NB4 (cell line): ENCODE data around the gene NUP188.
"Not testable (repeated sequence)": the region's sequence is repeated elsewhere in the genome, so short reads cannot be mapped to it uniquely, and the experiment has no call there.

ENCODE experiments used
- DNase-seq: peaks from one replicate; pipeline ENCODE4 v3.0.0; 2010; ENCODE audit warnings: low read depth
- H3K4me3 ChIP-seq: one replicate; pipeline ENCODE4 v1.5.1; 2011; ENCODE audit warnings: mild to moderate bottlenecking, low read depth, low read length, moderate library complexity
- CTCF ChIP-seq: IDR thresholded peaks from one replicate; pipeline ENCODE4 v1.5.1; 2012; ENCODE audit warnings: low read depth, low read length
- MAX ChIP-seq: IDR thresholded peaks from 2 replicates; pipeline ENCODE4 v1.6.1; 2011; ENCODE audit warnings: low read depth, low read length
- MYC ChIP-seq: IDR thresholded peaks from 2 replicates; pipeline ENCODE4 v1.6.1; 2011; ENCODE audit warnings: low read depth, low read length
- POLR2A ChIP-seq: IDR thresholded peaks from 2 replicates; pipeline ENCODE4 v1.6.1; 2011; ENCODE audit warnings: mild to moderate bottlenecking; ENCODE audit not compliant: insufficient read length; ENCODE audit errors: extremely low read depth

NUP188 gene

DNA sequence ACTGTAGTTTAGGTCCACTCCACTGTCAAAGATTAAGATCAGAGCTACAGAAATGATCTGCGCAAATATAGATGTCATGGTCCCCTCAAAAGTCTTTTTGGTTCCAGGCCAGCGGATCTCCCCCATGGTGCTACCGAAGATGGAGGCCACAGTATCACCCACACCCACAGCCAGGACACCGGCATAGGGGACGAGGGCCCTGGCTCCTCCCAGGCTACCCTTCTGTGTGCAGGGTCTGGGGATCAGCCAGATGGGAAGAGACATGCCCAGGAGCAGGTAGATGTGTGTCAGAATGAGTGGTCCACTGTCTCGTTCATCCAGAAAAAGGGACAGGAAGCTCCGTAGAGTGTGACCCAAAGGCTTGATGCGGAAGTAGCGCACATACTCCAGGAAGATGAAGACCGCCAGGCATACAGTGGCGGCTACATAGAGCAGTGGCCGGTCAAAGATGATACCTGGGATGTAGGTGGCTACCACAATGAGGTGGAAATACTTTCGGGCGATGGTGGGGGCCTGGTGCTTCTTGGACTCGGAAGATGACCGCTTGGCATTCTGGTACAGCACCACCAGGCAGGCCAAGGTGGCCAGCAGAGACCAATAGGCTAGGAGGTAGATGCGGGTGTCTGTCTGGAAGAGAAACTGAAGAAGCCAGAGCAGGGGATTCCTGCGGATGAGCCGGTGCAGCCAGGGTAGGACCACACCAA lies 1.5 kb upstream of the NUP188 start:
- no peak overlapping the region for H3K4me3 ChIP-seq
- TF ChIP-seq MAX (no peak), POLR2A (no peak), MYC (no peak), CTCF (no peak)
- no peak for DNase-seq

DNA sequence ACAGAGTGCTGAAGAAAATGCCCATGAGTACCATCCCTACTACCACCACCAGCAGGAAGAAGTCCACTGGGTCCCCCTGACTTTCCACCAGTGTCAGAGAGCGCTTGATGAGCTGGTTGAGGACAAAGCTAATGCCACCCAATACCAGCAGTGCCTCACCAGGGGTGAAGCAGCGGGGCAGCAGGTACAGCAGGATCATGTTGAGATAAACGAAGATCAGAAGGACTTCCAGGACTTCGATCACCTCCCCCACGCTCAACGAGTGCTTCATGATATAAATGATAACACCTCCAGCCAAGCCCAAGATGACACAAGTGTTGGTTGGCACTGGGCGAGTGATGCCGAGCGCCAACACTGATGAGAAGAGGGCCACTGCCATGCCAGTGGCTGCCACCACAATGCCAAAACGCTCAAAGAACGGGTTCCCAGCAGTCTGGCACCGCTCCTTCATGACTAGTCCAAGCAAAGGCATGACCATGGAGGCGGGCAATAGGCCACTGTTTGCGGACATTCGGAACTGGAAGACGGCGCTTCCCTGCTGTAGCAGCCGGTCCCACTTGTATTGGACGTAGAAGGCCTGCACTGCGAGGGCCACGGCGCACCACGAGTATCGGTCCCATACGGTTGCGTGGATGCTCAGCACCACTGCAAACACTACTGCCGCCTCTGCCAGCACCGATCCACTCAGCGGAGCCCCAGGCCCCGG lies 775 bp upstream of the NUP188 start:
- TF ChIP-seq POLR2A (no peak), MYC (no peak), CTCF (no peak), MAX (no peak)
- no peak for DNase-seq

DNA sequence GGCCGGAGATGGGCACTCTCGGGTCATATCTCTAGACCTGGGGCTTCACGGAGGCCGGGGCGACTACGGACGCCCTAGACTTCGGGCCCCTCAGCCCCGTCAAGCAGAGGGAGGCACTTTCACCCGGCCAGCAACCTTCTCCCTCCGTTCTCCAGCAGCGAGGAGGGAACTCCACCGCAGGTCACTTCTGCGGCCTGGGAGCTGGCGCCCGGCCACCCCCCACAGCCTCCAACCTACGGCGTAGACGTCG lies 297 bp upstream of the NUP188 start:
- no peak for DNase-seq

More for the DNA sequence above, 775 bp upstream of the NUP188 start:
- peak overlapping the region; percentile 68 for H3K4me3 ChIP-seq

DNA sequence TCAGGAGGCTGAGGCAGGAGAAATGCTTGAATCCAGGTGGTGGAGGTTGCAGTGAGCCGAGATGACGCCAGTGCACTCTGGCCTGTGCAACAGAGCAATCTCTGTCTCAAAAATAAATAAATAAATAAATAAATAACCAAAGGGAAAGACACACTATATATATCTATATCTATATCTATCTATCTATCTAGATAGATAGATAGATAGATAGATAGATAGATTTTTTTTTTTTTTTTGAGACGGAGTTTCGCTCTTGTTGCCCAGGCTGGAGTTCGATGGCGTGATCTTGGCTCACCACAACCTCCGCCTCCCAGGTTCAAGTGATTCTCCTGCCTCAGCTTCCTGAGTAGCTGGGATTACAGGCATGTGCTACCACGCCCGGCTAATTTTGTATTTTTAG lies 13.9 kb downstream of the NUP188 start:
- not testable (repeated sequence) for H3K4me3 ChIP-seq, DNase-seq

More for the DNA sequence above, 297 bp upstream of the NUP188 start:
- TF ChIP-seq CTCF, result no peak
- no peak for TF ChIP-seq MAX
- no peak for TF ChIP-seq POLR2A
- TF ChIP-seq MYC, result no peak
- H3K4me3 ChIP-seq, result peak overlapping the region; percentile 68

GRCh38 chr9:128969491-128969890 lies 22.0 kb downstream of the NUP188 start:
- TF ChIP-seq POLR2A, result no peak
- DNase-seq, result no peak

GRCh38 chr9:128972956-128973355 lies 25.5 kb downstream of the NUP188 start:
- DNase-seq, result no peak
- TF ChIP-seq POLR2A, result no peak
- no peak for TF ChIP-seq MAX
- no peak for TF ChIP-seq CTCF
- no peak for TF ChIP-seq MYC
- no peak overlapping the region for H3K4me3 ChIP-seq

More at GRCh38 chr9:128969491-128969890, 22.0 kb downstream of the NUP188 start:
- no peak overlapping the region for H3K4me3 ChIP-seq

GRCh38 chr9:128979111-128979510 lies 31.6 kb downstream of the NUP188 start:
- TF ChIP-seq POLR2A (no peak), MYC (no peak)
- DNase-seq, result no peak
- no peak overlapping the region for H3K4me3 ChIP-seq
